Vagina (tissue), 2 donors: ENCODE measurements around the gene NDST1. TPM values are rescaled to one million over a fixed set of nuclear protein-coding genes. Genes with fewer than 3 reads are reported as not detected.

Experiments
- DNase-seq, 2 donors: peaks; one replicate each; pipeline ENCODE4 v3.0.0-alpha.2; 2017; ENCODE audit errors: extremely low spot score in 2 of 2
- H3K27ac ChIP-seq: fragments of 200-600 bp; sonication (generic); one replicate; pipeline ENCODE4 v1.5.1; 2019
- H3K27me3 ChIP-seq: fragments of 200-600 bp; sonication (generic); one replicate; pipeline ENCODE4 v1.5.1; 2019
- H3K36me3 ChIP-seq, 2 donors: fragments of 200-600 bp; sonication (generic); one replicate each; pipeline ENCODE4 v1.5.1; 2017 to 2019
- H3K4me1 ChIP-seq: fragments of 200-600 bp; sonication (generic); one replicate; pipeline ENCODE4 v1.5.1; 2019
- H3K4me3 ChIP-seq, 2 donors: fragments of 200-600 bp; sonication (generic); 1 replicate in 1 of 2; 2 replicates in 1 of 2; pipeline ENCODE4 v1.5.1; 2016 to 2019
- H3K9me3 ChIP-seq: fragments of 200-600 bp; sonication (generic); one replicate; pipeline ENCODE4 v1.5.1; 2019
- CTCF ChIP-seq, 3 experiments: fragments of 450-650 bp in 2 of 3; fragments of 200-600 bp in 1 of 3; sonication (generic) in 1 of 3; IDR thresholded peaks; one replicate each; pipeline ENCODE4 v1.5.1; 2017 to 2019; ENCODE audit warnings: antibody characterized with exemption in 3 of 3, mild to moderate bottlenecking in 2 of 3, moderate library complexity in 2 of 3
- POLR2A ChIP-seq, 2 donors: fragments of 450-650 bp; IDR thresholded peaks; one replicate each; pipeline ENCODE4 v1.6.1; 2017; ENCODE audit warnings: antibody characterized with exemption in 2 of 2, mild to moderate bottlenecking in 2 of 2, moderate library complexity in 2 of 2
- POLR2AphosphoS5 ChIP-seq, 2 donors: sonication (generic); formaldehyde crosslinking; IDR thresholded peaks; one replicate each; pipeline ENCODE4 v1.9.0; 2017; ENCODE audit warnings: antibody characterized with exemption in 2 of 2, mild to moderate bottlenecking in 2 of 2, low read depth in 1 of 2; ENCODE audit not compliant: insufficient read depth in 1 of 2
- intact Hi-C: fragments of 100-400 bp; cut with DNase I; formaldehyde crosslinking; loops from one replicate; pipeline ENCODE4 v1.15.1; 2023
- total RNA-seq: library from RNA; depleted of rRNA; stranded (reverse); fragments of >200 nt; gene quantifications from one replicate; pipeline ENCODE4 v1.2.3, GENCODE V29; 2016

Gene NDST1
- total RNA-seq, 1 donor from 2014 or later, result 73.9 TPM

GRCh38 chr5:150510460-150511263, 2.7 kb downstream of the NDST1 start:
- DNase-seq, result no peak
- Histone ChIP-seq H3K9me3 (no peaks in the 10 kb centered on the region), H3K4me1 (peaks cover 99% of the 10 kb centered on the region), H3K27me3 (no peaks in the 10 kb centered on the region), H3K27ac (peak overlapping the region; percentile 89), H3K4me3 (no peak overlapping the region), H3K36me3 (no peaks in the 10 kb centered on the region)
- intact Hi-C loops, result no loop called here
- TF ChIP-seq POLR2AphosphoS5 (IDR thresholded peaks at IDR 0.05; ENCODE audit: insufficient read depth in 1 of 2, low read depth in 1 of 2) (no peak), CTCF (IDR thresholded peaks at IDR 0.05) (no peak), POLR2A (IDR thresholded peaks at IDR 0.05) (no peak)

GRCh38 chr5:150511578-150512367, 3.8 kb downstream of the NDST1 start:
- Histone ChIP-seq H3K27ac (peak overlapping the region; percentile 89), H3K9me3 (no peaks in the 10 kb centered on the region), H3K4me3 (no peak overlapping the region), H3K4me1 (peaks cover 99% of the 10 kb centered on the region), H3K27me3 (no peaks in the 10 kb centered on the region), H3K36me3 (no peaks in the 10 kb centered on the region)
- no peak for DNase-seq
- intact Hi-C loops, result no loop called here
- TF ChIP-seq POLR2AphosphoS5 (IDR thresholded peaks at IDR 0.05; ENCODE audit: insufficient read depth in 1 of 2, low read depth in 1 of 2) (peak in 1 of 2 donors; percentile 22), POLR2A (IDR thresholded peaks at IDR 0.05) (no peak)

- H3K9me3 ChIP-seq, result no peaks in the 10 kb centered on the region
- peaks cover 99% of the 10 kb centered on the region for H3K4me1 ChIP-seq
- no peak overlapping the region for H3K4me3 ChIP-seq
- peak overlapping the region; percentile 89 for H3K27ac ChIP-seq
- no peak for DNase-seq
- H3K27me3 ChIP-seq, result no peaks in the 10 kb centered on the region
- TF ChIP-seq CTCF (IDR thresholded peaks at IDR 0.05) (no peak), POLR2AphosphoS5 (IDR thresholded peaks at IDR 0.05; ENCODE audit: insufficient read depth in 1 of 2, low read depth in 1 of 2) (peak; percentile 15 to 90)
- no peaks in the 10 kb centered on the region for H3K36me3 ChIP-seq
- intact Hi-C loops, result no loop called here
Observed at GRCh38 chr5:150512368-150512747, 4.4 kb downstream of the NDST1 start.

GRCh38 chr5:150513375-150514309, 5.7 kb downstream of the NDST1 start:
- H3K27me3 ChIP-seq, result no peaks in the 10 kb centered on the region
- no peaks in the 10 kb centered on the region for H3K9me3 ChIP-seq
- TF ChIP-seq CTCF (IDR thresholded peaks at IDR 0.05) (no peak), POLR2AphosphoS5 (IDR thresholded peaks at IDR 0.05; ENCODE audit: insufficient read depth in 1 of 2, low read depth in 1 of 2) (no peak), POLR2A (IDR thresholded peaks at IDR 0.05) (no peak)
- no peaks in the 10 kb centered on the region for H3K36me3 ChIP-seq
- no peak overlapping the region for H3K4me3 ChIP-seq
- peaks cover 95% of the 10 kb centered on the region for H3K4me1 ChIP-seq
- H3K27ac ChIP-seq, result peak overlapping the region; percentile 89
- DNase-seq, result no peak
- intact Hi-C loops, result no loop called here

GRCh38 chr5:150514708-150515211, 6.8 kb downstream of the NDST1 start:
- peak overlapping the region; percentile 56 for H3K27ac ChIP-seq
- intact Hi-C loops, result no loop called here
- no peaks in the 10 kb centered on the region for H3K36me3 ChIP-seq
- H3K4me3 ChIP-seq, result no peak overlapping the region
- TF ChIP-seq POLR2A (IDR thresholded peaks at IDR 0.05) (no peak), CTCF (IDR thresholded peaks at IDR 0.05) (no peak), POLR2AphosphoS5 (IDR thresholded peaks at IDR 0.05; ENCODE audit: insufficient read depth in 1 of 2, low read depth in 1 of 2) (no peak)
- H3K27me3 ChIP-seq, result no peaks in the 10 kb centered on the region
- H3K4me1 ChIP-seq, result peaks cover 86% of the 10 kb centered on the region
- no peaks in the 10 kb centered on the region for H3K9me3 ChIP-seq
- no peak for DNase-seq
